Aorta (tissue), 5 donors: ENCODE results near the gene ATXN7L2. TPM values are rescaled to one million over a fixed set of nuclear protein-coding genes. Genes with fewer than 3 reads are reported as not detected.
"Not testable (repeated sequence)": the region's sequence is repeated elsewhere in the genome, so short reads cannot be mapped to it uniquely, and the experiment has no call there.

ENCODE experiments used
- ATAC-seq: fragments of 200-7000 bp; cut with Tn5 transposase; one replicate; pipeline ENCODE4 v1.9.1; 2022; ENCODE audit warnings: moderate library complexity; ENCODE audit not compliant: low FRiP score
- DNase-seq, 2 donors: peaks; one replicate each; pipeline ENCODE4 v3.0.0-alpha.2; 2020
- H3K27ac ChIP-seq, 2 donors: one replicate each; pipeline ENCODE4 v1.5.1; 2013; ENCODE audit warnings: low read length in 2 of 2, mild to moderate bottlenecking in 2 of 2, moderate library complexity in 2 of 2, control low read depth in 1 of 2, inconsistent platforms in 1 of 2, low read depth in 1 of 2
- H3K27me3 ChIP-seq, 2 donors: one replicate each; pipeline ENCODE4 v1.6.1; 2013; ENCODE audit warnings: control low read depth in 1 of 2, low read length in 1 of 2, mild to moderate bottlenecking in 1 of 2, moderate library complexity in 1 of 2; ENCODE audit not compliant: insufficient read depth in 2 of 2, control insufficient read depth in 1 of 2
- H3K36me3 ChIP-seq, 2 donors: one replicate each; pipeline ENCODE4 v1.6.1; 2013; ENCODE audit warnings: control low read depth in 1 of 2, low read length in 1 of 2, mild to moderate bottlenecking in 1 of 2; ENCODE audit not compliant: insufficient read depth in 2 of 2, control insufficient read depth in 1 of 2
- H3K4me1 ChIP-seq, 2 donors: one replicate each; pipeline ENCODE4 v1.6.1; 2013; ENCODE audit warnings: low read length in 2 of 2, control low read depth in 1 of 2, mild to moderate bottlenecking in 1 of 2, moderate library complexity in 1 of 2; ENCODE audit not compliant: insufficient read depth in 2 of 2, control insufficient read depth in 1 of 2
- H3K4me3 ChIP-seq, 2 donors: one replicate each; pipeline ENCODE4 v1.5.1; 2013; ENCODE audit warnings: low read length in 2 of 2, control low read depth in 1 of 2, mild to moderate bottlenecking in 1 of 2
- H3K9me3 ChIP-seq: one replicate; pipeline ENCODE4 v1.6.1; 2013; ENCODE audit warnings: mild to moderate bottlenecking, low read length; ENCODE audit not compliant: control insufficient read depth
- WGBS, 2 donors: extraction: QIAGEN DNeasy Blood & Tissue Kit; methylation state at CpG; one replicate each; pipeline ENCODE4 v1.1.7; 2013; 5-methylcytosine and 5-hydroxymethylcytosine counted together
- intact Hi-C, 2 donors: fragments of 100-400 bp; cut with DNase I; formaldehyde crosslinking; loops; one replicate each; pipeline versions ENCODE4 v1.14.2 to v1.15.0; 2022
- polyA plus RNA-seq, 2 donors: library from polyadenylated mRNA; stranded (reverse); fragments of 200-250 nt; gene quantifications; one replicate each; pipeline ENCODE4 v1.2.3, GENCODE V29; 2013
- total RNA-seq, 2 donors: library from RNA; stranded (reverse); fragmentation: NEBNext Ultra II Directional; extraction: Animal tissue kit (Norgen Biotek cat#: 25700); gene quantifications; one replicate each; pipeline ENCODE4 v1.2.1, GENCODE V29; 2021
- donor health status: healthy with polysubstance abuse.
- donor health status: Bipolar disorder and iron deficiency.
- donor health status: DM: no; HTN: no; CAD: no.
- donor health status: DM: no; HTN: no; CAD: no.
- donor health status: DM: yes; HTN: yes; CAD: no.

ATXN7L2 gene
- total and polyA plus RNA-seq, 4 donors = 0.63 to 12.5 (median 4.0) TPM

- Histone ChIP-seq H3K27me3 (no peaks in the 10 kb centered on the region), H3K27ac (no peak overlapping the region), H3K9me3 (no peaks in the 10 kb centered on the region), H3K4me1 (no peaks in the 10 kb centered on the region), H3K36me3 (no peaks in the 10 kb centered on the region), H3K4me3 (no peak overlapping the region)
- intact Hi-C loops = no loop called here
- no peak for ATAC-seq
- no peak for DNase-seq
- WGBS, 2 donors = 44% methylated on average over 3 of the region's 3 CpGs
Measured at GRCh38 chr1:109472779-109473178, 10.9 kb upstream of the ATXN7L2 start.

GRCh38 chr1:109473284-109474057 lies 10.2 kb upstream of the ATXN7L2 start:
- 86 to 90% methylated on average over 12 of the region's 12 CpGs for WGBS, 2 donors
- not testable (repeated sequence) for ATAC-seq

GRCh38 chr1:109474697-109475096 lies 9.0 kb upstream of the ATXN7L2 start:
- 76 to 83% methylated on average over 1 of the region's 1 CpG for WGBS, 2 donors
- intact Hi-C loops = no loop called here
- no peak for DNase-seq
- Histone ChIP-seq H3K27me3 (no peaks in the 10 kb centered on the region), H3K9me3 (no peaks in the 10 kb centered on the region), H3K4me3 (no peak overlapping the region), H3K4me1 (no peaks in the 10 kb centered on the region), H3K27ac (no peak overlapping the region), H3K36me3 (no peaks in the 10 kb centered on the region)
- no peak for ATAC-seq

More at GRCh38 chr1:109473284-109474057, 10.2 kb upstream of the ATXN7L2 start:
- intact Hi-C loops, DNase-seq, H3K36me3 ChIP-seq, H3K4me3 ChIP-seq, H3K27me3 ChIP-seq, H3K9me3 ChIP-seq, H3K27ac ChIP-seq, H3K4me1 ChIP-seq: not testable (repeated sequence)

- WGBS, 2 donors = 82 to 84% methylated on average over 9 of the region's 9 CpGs
- H3K27me3 ChIP-seq = no peaks in the 10 kb centered on the region
- no peak overlapping the region for H3K4me3 ChIP-seq
- ATAC-seq (no peak), DNase-seq (no peak)
- no peaks in the 10 kb centered on the region for H3K4me1 ChIP-seq
- no peak overlapping the region for H3K27ac ChIP-seq
- no peaks in the 10 kb centered on the region for H3K9me3 ChIP-seq
- intact Hi-C loops = no loop called here
- no peaks in the 10 kb centered on the region for H3K36me3 ChIP-seq
Measured at GRCh38 chr1:109475261-109475660, 8.4 kb upstream of the ATXN7L2 start.

- WGBS, 2 donors = 89 to 91% methylated on average over 8 of the region's 8 CpGs
- ATAC-seq = no peak
- DNase-seq = no peak
Measured at GRCh38 chr1:109476825-109477224, 6.9 kb upstream of the ATXN7L2 start.

GRCh38 chr1:109477821-109478220 lies 5.9 kb upstream of the ATXN7L2 start:
- no peak for DNase-seq
- ATAC-seq = no peak
- no peaks in the 10 kb centered on the region for H3K36me3 ChIP-seq

More at GRCh38 chr1:109476825-109477224, 6.9 kb upstream of the ATXN7L2 start:
- H3K9me3 ChIP-seq = no peaks in the 10 kb centered on the region
- no peaks in the 10 kb centered on the region for H3K36me3 ChIP-seq
- no peaks in the 10 kb centered on the region for H3K4me1 ChIP-seq
- no peak overlapping the region for H3K4me3 ChIP-seq
- no peak overlapping the region for H3K27ac ChIP-seq
- no peaks in the 10 kb centered on the region for H3K27me3 ChIP-seq
- intact Hi-C loops = no loop called here

GRCh38 chr1:109478806-109479205 lies 4.9 kb upstream of the ATXN7L2 start:
- ATAC-seq (no peak), DNase-seq (no peak)
- Histone ChIP-seq H3K4me3 (no peak overlapping the region), H3K9me3 (no peaks in the 10 kb centered on the region), H3K36me3 (no peaks in the 10 kb centered on the region), H3K4me1 (no peaks in the 10 kb centered on the region), H3K27me3 (no peaks in the 10 kb centered on the region), H3K27ac (no peak overlapping the region)
- WGBS, 2 donors = 58 to 66% methylated on average over 7 of the region's 7 CpGs
- intact Hi-C loops = no loop called here

More at GRCh38 chr1:109477821-109478220, 5.9 kb upstream of the ATXN7L2 start:
- no peaks in the 10 kb centered on the region for H3K27me3 ChIP-seq
- intact Hi-C loops = no loop called here
- no peak overlapping the region for H3K27ac ChIP-seq
- no peaks in the 10 kb centered on the region for H3K4me1 ChIP-seq
- no peaks in the 10 kb centered on the region for H3K9me3 ChIP-seq
- H3K4me3 ChIP-seq = no peak overlapping the region
- WGBS, 2 donors = 72 to 74% methylated on average over 6 of the region's 6 CpGs

GRCh38 chr1:109479311-109479710 lies 4.4 kb upstream of the ATXN7L2 start:
- Histone ChIP-seq H3K27ac (no peak overlapping the region), H3K36me3 (no peaks in the 10 kb centered on the region), H3K4me1 (no peaks in the 10 kb centered on the region), H3K9me3 (no peaks in the 10 kb centered on the region), H3K4me3 (no peak overlapping the region), H3K27me3 (no peaks in the 10 kb centered on the region)
- DNase-seq = no peak
- WGBS, 2 donors = 78 to 79% methylated on average over 5 of the region's 5 CpGs
- no peak for ATAC-seq
- intact Hi-C loops = no loop called here

GRCh38 chr1:109479901-109480300 lies 3.8 kb upstream of the ATXN7L2 start:
- no peaks in the 10 kb centered on the region for H3K27me3 ChIP-seq
- DNase-seq (no peak), ATAC-seq (no peak)
- 72 to 85% methylated on average over 3 of the region's 3 CpGs for WGBS, 2 donors
- intact Hi-C loops = loop anchor here (5.0 kb wide), 2 partner anchors 53 to 228 kb away; partner anchors contain the start of gene PSMA5 (in 2 of the 2)
- no peaks in the 10 kb centered on the region for H3K9me3 ChIP-seq
- H3K36me3 ChIP-seq = no peaks in the 10 kb centered on the region
- no peaks in the 10 kb centered on the region for H3K4me1 ChIP-seq
- H3K4me3 ChIP-seq = no peak overlapping the region
- H3K27ac ChIP-seq = no peak overlapping the region
